ENCODE data around the gene JMJD1C.
A peak's percentile ranks its signal among the peaks of the same experiment; 100 is the strongest.

The JMJD1C gene

DNA sequence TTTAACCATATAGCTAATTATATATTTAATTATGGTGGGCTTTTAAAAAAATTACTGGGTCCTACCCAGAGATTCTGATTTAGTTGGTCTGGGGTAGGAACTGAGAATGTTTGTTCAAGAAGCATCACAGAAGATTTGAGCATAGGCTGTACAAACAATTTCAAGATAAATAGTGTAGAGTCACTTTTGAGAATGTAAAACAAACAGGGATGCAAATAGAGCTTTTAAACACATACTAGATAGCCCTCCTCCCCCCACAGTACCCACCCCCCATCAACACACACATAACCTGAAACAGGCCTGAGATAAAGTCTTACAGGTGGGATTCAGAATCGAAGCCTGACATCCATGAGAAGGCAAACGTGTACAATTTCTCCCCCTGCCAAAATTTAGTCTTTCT, 39.8 kb upstream of the JMJD1C start (continued):
- TF ChIP-seq ZNF654 (tag by site-specific recombination; IDR thresholded peaks at IDR 0.05; ENCODE audit: low read depth): no peak

DNA sequence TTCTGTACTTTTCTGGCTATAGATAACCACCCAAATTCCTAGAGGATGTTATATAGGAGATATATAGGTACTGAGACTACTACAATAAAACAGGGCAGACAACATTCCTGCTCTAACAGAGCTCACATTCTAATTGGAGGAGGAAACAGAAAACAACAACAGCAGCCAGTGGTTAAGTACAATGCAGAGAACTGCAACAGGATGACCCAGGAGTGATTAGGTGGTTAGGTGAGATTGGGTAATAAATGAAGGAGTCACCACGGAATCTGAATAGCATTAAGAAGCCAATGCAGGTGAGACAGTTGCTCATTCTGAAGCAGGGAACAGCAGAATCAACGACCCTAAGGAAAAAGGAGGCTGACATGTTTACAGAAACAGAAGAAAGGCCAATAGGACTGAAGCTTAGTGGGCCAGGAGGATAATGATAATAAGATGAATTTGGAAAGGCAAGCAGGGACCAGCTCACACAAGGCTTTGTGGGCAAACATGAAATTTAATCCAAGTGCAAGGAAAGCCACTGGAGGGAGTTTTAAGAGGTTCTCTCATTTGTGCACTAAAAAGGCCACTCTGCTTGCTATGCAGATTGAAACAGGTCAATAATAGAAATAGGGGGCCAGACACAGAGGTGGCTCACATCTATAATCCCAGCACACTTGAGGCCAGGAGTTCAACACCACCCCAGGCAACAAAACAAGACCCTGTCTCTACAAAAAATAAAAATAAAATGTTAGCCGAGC, 38.5 kb upstream of the JMJD1C start:
- Histone ChIP-seq H3K36me3 (ENCODE audit: control insufficient read depth in 2 of 2, insufficient read depth in 1 of 2, low read length in 2 of 2) (no peaks in the 10 kb centered on the region; a peak in 1 of 3 replicates), H3K4me3 (ENCODE audit: low read depth, low read length) (no peak overlapping the region), H3K9me3 (ENCODE audit: control insufficient read depth, insufficient read depth, low read depth, low read length) (no peaks in the 10 kb centered on the region), H3K27ac (ENCODE audit: extremely low read depth, low read depth, low read length) (no peak overlapping the region), H3K4me1 (ENCODE audit: control insufficient read depth, insufficient read depth, low read length) (peaks cover 7% of the 10 kb centered on the region; the same call in 1 of the 2 replicates)
- ChIA-PET CTCF (interaction anchor here (0.7 to 1.7 kb wide), 4 partner anchors 10 to 337 kb away, joined by 3 to 7 read pairs (median 3); no protein-coding TSS in a partner anchor), POLR2A (interaction anchor here (0.9 to 1.2 kb wide), 2 partner anchors 17 kb away, joined by 3 read pairs; partner anchors contain the start of gene REEP3)
- TF ChIP-seq ZNF623 (tag by site-specific recombination; IDR thresholded peaks at IDR 0.05): no peak
- TF ChIP-seq SALL2 (tag by site-specific recombination; IDR thresholded peaks at IDR 0.05; ENCODE audit: borderline replicate concordance): no peak
- TF ChIP-seq ZNF530 (tag by site-specific recombination; IDR thresholded peaks at IDR 0.05; ENCODE audit: low read depth): no peak
- TF ChIP-seq ZNF266 (tag by site-specific recombination; IDR thresholded peaks at IDR 0.05; ENCODE audit: low read depth): no peak
- no peak for TF ChIP-seq ZNF529 (tag by site-specific recombination; IDR thresholded peaks at IDR 0.05; ENCODE audit: insufficient replicate concordance)
- TF ChIP-seq GLI4 (tag by site-specific recombination; IDR thresholded peaks at IDR 0.05): no peak
- no peak for TF ChIP-seq YY1 (tag by site-specific recombination; IDR thresholded peaks at IDR 0.05)
- TF ChIP-seq, protein P1, sequence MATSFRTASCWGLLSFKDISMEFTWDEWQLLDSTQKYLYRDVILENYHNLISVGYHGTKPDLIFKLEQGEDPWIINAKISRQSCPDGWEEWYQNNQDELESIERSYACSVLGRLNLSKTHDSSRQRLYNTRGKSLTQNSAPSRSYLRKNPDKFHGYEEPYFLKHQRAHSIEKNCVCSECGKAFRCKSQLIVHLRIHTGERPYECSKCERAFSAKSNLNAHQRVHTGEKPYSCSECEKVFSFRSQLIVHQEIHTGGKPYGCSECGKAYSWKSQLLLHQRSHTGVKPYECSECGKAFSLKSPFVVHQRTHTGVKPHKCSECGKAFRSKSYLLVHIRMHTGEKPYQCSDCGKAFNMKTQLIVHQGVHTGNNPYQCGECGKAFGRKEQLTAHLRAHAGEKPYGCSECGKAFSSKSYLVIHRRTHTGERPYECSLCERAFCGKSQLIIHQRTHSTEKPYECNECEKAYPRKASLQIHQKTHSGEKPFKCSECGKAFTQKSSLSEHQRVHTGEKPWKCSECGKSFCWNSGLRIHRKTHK (tag by site-specific recombination; IDR thresholded peaks at IDR 0.05): no peak
- no peak for TF ChIP-seq ZSCAN30 (tag by site-specific recombination; IDR thresholded peaks at IDR 0.05)
- no peak for TF ChIP-seq ZNF670 (tag by site-specific recombination; IDR thresholded peaks at IDR 0.05; ENCODE audit: low read depth)
- TF ChIP-seq ZNF324 (tag by site-specific recombination; IDR thresholded peaks at IDR 0.05): no peak
- TF ChIP-seq, protein P2, sequence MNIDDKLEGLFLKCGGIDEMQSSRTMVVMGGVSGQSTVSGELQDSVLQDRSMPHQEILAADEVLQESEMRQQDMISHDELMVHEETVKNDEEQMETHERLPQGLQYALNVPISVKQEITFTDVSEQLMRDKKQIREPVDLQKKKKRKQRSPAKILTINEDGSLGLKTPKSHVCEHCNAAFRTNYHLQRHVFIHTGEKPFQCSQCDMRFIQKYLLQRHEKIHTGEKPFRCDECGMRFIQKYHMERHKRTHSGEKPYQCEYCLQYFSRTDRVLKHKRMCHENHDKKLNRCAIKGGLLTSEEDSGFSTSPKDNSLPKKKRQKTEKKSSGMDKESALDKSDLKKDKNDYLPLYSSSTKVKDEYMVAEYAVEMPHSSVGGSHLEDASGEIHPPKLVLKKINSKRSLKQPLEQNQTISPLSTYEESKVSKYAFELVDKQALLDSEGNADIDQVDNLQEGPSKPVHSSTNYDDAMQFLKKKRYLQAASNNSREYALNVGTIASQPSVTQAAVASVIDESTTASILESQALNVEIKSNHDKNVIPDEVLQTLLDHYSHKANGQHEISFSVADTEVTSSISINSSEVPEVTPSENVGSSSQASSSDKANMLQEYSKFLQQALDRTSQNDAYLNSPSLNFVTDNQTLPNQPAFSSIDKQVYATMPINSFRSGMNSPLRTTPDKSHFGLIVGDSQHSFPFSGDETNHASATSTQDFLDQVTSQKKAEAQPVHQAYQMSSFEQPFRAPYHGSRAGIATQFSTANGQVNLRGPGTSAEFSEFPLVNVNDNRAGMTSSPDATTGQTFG (tag by site-specific recombination; IDR thresholded peaks at IDR 0.05; ENCODE audit: borderline replicate concordance): no peak
- TF ChIP-seq ZNF121 (tag by site-specific recombination; IDR thresholded peaks at IDR 0.05): no peak
- TF ChIP-seq ZBTB20 (tag by site-specific recombination; IDR thresholded peaks at IDR 0.05): peak; percentile 86
- no peak for TF ChIP-seq BCL11B (tag by site-specific recombination; IDR thresholded peaks at IDR 0.05; ENCODE audit: low read depth)
- TF ChIP-seq ZNF785 (tag by site-specific recombination; IDR thresholded peaks at IDR 0.05): no peak
- TF ChIP-seq, protein P3, sequence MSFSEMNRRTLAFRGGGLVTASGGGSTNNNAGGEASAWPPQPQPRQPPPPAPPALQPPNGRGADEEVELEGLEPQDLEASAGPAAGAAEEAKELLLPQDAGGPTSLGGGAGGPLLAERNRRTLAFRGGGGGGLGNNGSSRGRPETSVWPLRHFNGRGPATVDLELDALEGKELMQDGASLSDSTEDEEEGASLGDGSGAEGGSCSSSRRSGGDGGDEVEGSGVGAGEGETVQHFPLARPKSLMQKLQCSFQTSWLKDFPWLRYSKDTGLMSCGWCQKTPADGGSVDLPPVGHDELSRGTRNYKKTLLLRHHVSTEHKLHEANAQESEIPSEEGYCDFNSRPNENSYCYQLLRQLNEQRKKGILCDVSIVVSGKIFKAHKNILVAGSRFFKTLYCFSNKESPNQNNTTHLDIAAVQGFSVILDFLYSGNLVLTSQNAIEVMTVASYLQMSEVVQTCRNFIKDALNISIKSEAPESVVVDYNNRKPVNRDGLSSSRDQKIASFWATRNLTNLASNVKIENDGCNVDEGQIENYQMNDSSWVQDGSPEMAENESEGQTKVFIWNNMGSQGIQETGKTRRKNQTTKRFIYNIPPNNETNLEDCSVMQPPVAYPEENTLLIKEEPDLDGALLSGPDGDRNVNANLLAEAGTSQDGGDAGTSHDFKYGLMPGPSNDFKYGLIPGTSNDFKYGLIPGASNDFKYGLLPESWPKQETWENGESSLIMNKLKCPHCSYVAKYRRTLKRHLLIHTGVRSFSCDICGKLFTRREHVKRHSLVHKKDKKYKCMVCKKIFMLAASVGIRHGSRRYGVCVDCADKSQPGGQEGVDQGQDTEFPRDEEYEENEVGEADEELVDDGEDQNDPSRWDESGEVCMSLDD (tag by site-specific recombination; IDR thresholded peaks at IDR 0.05): no peak
- no peak for TF ChIP-seq ZNF521 (tag by site-specific recombination; IDR thresholded peaks at IDR 0.05)
- no peak for TF ChIP-seq ZNF571 (tag by site-specific recombination; IDR thresholded peaks at IDR 0.05)
- no peak for TF ChIP-seq ZBTB21 (tag by site-specific recombination; IDR thresholded peaks at IDR 0.05)
- TF ChIP-seq, protein P4, sequence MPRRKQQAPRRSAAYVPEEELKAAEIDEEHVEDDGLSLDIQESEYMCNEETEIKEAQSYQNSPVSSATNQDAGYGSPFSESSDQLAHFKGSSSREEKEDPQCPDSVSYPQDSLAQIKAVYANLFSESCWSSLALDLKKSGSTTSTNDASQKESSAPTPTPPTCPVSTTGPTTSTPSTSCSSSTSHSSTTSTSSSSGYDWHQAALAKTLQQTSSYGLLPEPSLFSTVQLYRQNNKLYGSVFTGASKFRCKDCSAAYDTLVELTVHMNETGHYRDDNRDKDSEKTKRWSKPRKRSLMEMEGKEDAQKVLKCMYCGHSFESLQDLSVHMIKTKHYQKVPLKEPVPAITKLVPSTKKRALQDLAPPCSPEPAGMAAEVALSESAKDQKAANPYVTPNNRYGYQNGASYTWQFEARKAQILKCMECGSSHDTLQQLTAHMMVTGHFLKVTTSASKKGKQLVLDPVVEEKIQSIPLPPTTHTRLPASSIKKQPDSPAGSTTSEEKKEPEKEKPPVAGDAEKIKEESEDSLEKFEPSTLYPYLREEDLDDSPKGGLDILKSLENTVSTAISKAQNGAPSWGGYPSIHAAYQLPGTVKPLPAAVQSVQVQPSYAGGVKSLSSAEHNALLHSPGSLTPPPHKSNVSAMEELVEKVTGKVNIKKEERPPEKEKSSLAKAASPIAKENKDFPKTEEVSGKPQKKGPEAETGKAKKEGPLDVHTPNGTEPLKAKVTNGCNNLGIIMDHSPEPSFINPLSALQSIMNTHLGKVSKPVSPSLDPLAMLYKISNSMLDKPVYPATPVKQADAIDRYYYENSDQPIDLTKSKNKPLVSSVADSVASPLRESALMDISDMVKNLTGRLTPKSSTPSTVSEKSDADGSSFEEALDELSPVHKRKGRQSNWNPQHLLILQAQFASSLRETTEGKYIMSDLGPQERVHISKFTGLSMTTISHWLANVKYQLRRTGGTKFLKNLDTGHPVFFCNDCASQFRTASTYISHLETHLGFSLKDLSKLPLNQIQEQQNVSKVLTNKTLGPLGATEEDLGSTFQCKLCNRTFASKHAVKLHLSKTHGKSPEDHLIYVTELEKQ (tag by site-specific recombination; IDR thresholded peaks at IDR 0.05; ENCODE audit: borderline replicate concordance): no peak
- peak; percentile 25; the same call in 1 of the 2 replicates for TF ChIP-seq OSR2 (tag by site-specific recombination; IDR thresholded peaks at IDR 0.05)
- 0 out of 2 replicates have a peak, but pooled peaks have one; percentile 35 for TF ChIP-seq ZNF335 (tag by site-specific recombination; conservative IDR thresholded peaks at IDR 0.05)
- TF ChIP-seq SCRT2 (tag by site-specific recombination; IDR thresholded peaks at IDR 0.05): peak; percentile 30; the same call in 1 of the 2 replicates
- TF ChIP-seq ZXDB (tag by site-specific recombination; IDR thresholded peaks at IDR 0.05): no peak

Data from HEK293 (cell line).